IPS-NIHi7 (cell line): ENCODE results near the gene CTDSP2.

Experiments used
- DNase-seq: peaks from one replicate; pipeline ENCODE4 v3.0.0; 2012; ENCODE audit warnings: mixed read lengths; ENCODE audit errors: extremely low spot score

The CTDSP2 gene

GRCh38 chr12:57816001-57816854 lies 30.3 kb downstream of the CTDSP2 start:
- DNase-seq, result no peak

GRCh38 chr12:57815177-57816000 lies 31.1 kb downstream of the CTDSP2 start:
- peak; percentile 77 for DNase-seq

GRCh38 chr12:57813971-57814772 lies 32.4 kb downstream of the CTDSP2 start:
- no peak for DNase-seq

GRCh38 chr12:57813111-57813970 lies 33.2 kb downstream of the CTDSP2 start:
- DNase-seq, result no peak

- DNase-seq, result no peak
Measured at GRCh38 chr12:57811028-57811755, 35.3 kb downstream of the CTDSP2 start.

- no peak for DNase-seq
Measured at GRCh38 chr12:57810450-57810849, 36.1 kb downstream of the CTDSP2 start.

GRCh38 chr12:57809425-57809824 lies 37.1 kb downstream of the CTDSP2 start:
- no peak for DNase-seq

- DNase-seq, result no peak
Measured at GRCh38 chr12:57808351-57808750, 38.2 kb downstream of the CTDSP2 start.

- no peak for DNase-seq
Measured at GRCh38 chr12:57807285-57807684, 39.2 kb downstream of the CTDSP2 start.

GRCh38 chr12:57806677-57807076 lies 39.9 kb downstream of the CTDSP2 start:
- no peak for DNase-seq

GRCh38 chr12:57803319-57803893 lies 43.1 kb downstream of the CTDSP2 start:
- DNase-seq, result peak; percentile 88

GRCh38 chr12:57802607-57803006 lies 43.9 kb downstream of the CTDSP2 start:
- DNase-seq, result no peak

GRCh38 chr12:57800965-57801364 lies 45.6 kb downstream of the CTDSP2 start:
- no peak for DNase-seq

- DNase-seq, result no peak
Measured at GRCh38 chr12:57797933-57798332, 48.6 kb downstream of the CTDSP2 start.

GRCh38 chr12:57796996-57797395 lies 49.5 kb downstream of the CTDSP2 start:
- no peak for DNase-seq

GRCh38 chr12:57795354-57795753 lies 51.2 kb downstream of the CTDSP2 start:
- no peak for DNase-seq

GRCh38 chr12:57793920-57794319 lies 52.6 kb downstream of the CTDSP2 start:
- no peak for DNase-seq

- DNase-seq, result no peak
Measured at GRCh38 chr12:57783861-57784260, 62.7 kb downstream of the CTDSP2 start.

- DNase-seq, result no peak
Measured at GRCh38 chr12:57783466-57783801, 63.1 kb downstream of the CTDSP2 start.
